ENCODE measurements around the gene CD84. TPM values are rescaled to one million over a fixed set of nuclear protein-coding genes. Genes with fewer than 3 reads are reported as not detected.

Gene CD84
- total RNA-seq, 1 experiment from 2014 or later = not detected

- CTCF ChIA-PET = no interaction called here
Measured at GRCh38 chr1:160578525-160579191, 638 bp downstream of the CD84 start.

GRCh38 chr1:160578175-160578524 lies 1.1 kb downstream of the CD84 start:
- Histone ChIP-seq H3K27ac (ENCODE audit: low read depth, low read length, poor library complexity, severe bottlenecking) (no peak overlapping the region), H3K27me3 (replicated peaks; ENCODE audit: insufficient read depth, low read depth, low read length, poor library complexity) (no peaks in the 10 kb centered on the region), H3K4me1 (ENCODE audit: insufficient read depth, low read length, poor library complexity, severe bottlenecking) (no peaks in the 10 kb centered on the region), H3K4me3 (ENCODE audit: low read depth, low read length, poor library complexity, severe bottlenecking) (no peak overlapping the region), H3K9me3 (ENCODE audit: low read depth, low read length, poor library complexity, severe bottlenecking) (no peaks in the 10 kb centered on the region), H3K36me3 (ENCODE audit: insufficient read depth, low read length, poor library complexity, severe bottlenecking) (no peaks in the 10 kb centered on the region)
- no peak for DNase-seq (ENCODE audit: low spot score)
- no TSS peak for BruUV-seq (replicated peaks)
- ChIA-PET POLR2A (ENCODE audit: low non-redundant PET) (no interaction called here), CTCF (no interaction called here)
- no peak for TF ChIP-seq EZH2 (IDR thresholded peaks at IDR 0.05; ENCODE audit: borderline replicate concordance, low read depth, low read length, poor library complexity, severe bottlenecking)
- TF ChIP-seq, protein P1, sequence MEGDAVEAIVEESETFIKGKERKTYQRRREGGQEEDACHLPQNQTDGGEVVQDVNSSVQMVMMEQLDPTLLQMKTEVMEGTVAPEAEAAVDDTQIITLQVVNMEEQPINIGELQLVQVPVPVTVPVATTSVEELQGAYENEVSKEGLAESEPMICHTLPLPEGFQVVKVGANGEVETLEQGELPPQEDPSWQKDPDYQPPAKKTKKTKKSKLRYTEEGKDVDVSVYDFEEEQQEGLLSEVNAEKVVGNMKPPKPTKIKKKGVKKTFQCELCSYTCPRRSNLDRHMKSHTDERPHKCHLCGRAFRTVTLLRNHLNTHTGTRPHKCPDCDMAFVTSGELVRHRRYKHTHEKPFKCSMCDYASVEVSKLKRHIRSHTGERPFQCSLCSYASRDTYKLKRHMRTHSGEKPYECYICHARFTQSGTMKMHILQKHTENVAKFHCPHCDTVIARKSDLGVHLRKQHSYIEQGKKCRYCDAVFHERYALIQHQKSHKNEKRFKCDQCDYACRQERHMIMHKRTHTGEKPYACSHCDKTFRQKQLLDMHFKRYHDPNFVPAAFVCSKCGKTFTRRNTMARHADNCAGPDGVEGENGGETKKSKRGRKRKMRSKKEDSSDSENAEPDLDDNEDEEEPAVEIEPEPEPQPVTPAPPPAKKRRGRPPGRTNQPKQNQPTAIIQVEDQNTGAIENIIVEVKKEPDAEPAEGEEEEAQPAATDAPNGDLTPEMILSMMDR (conservative IDR thresholded peaks at IDR 0.05; ENCODE audit: low read depth, low read length) = no peak
- intact Hi-C loops (cut with micrococcal nuclease; ENCODE audit: unreplicated experiment) = no loop called here

More at GRCh38 chr1:160578525-160579191, 638 bp downstream of the CD84 start:
- Histone ChIP-seq H3K36me3 (ENCODE audit: insufficient read depth, low read length, poor library complexity, severe bottlenecking) (no peaks in the 10 kb centered on the region), H3K4me3 (ENCODE audit: low read depth, low read length, poor library complexity, severe bottlenecking) (no peak overlapping the region), H3K27me3 (replicated peaks; ENCODE audit: insufficient read depth, low read depth, low read length, poor library complexity) (no peaks in the 10 kb centered on the region), H3K4me1 (ENCODE audit: insufficient read depth, low read length, poor library complexity, severe bottlenecking) (no peaks in the 10 kb centered on the region), H3K9me3 (ENCODE audit: low read depth, low read length, poor library complexity, severe bottlenecking) (no peaks in the 10 kb centered on the region), H3K27ac (ENCODE audit: low read depth, low read length, poor library complexity, severe bottlenecking) (no peak overlapping the region)
- DNase-seq (ENCODE audit: low spot score) = no peak
- TF ChIP-seq, protein P1 (conservative IDR thresholded peaks at IDR 0.05; ENCODE audit: low read depth, low read length) = no peak
- TF ChIP-seq EZH2 (IDR thresholded peaks at IDR 0.05; ENCODE audit: borderline replicate concordance, low read depth, low read length, poor library complexity, severe bottlenecking) = no peak
- POLR2A ChIA-PET (ENCODE audit: low non-redundant PET) = no interaction called here
- intact Hi-C loops (cut with micrococcal nuclease; ENCODE audit: unreplicated experiment) = no loop called here
- BruUV-seq (replicated peaks) = no TSS peak

DNA sequence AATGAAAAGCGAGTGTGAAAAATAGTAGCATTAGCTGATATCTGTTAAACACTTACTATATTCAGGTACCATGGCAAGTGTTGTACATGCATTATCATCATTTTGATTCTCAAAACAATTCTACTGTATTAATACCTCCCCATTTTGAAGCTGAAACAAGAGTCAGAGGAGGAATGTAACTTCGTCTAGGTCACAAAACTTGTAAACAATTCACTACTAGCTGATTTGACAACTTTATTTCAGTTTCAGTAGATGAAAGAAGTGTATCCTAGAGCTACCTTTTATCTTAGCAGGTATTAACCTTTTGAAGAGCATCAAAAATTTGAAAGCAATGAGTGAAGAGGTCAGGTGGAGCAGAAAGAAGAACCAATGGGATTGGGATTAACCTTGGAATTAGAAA lies 1.6 kb downstream of the CD84 start:
- BruUV-seq (replicated peaks) = no TSS peak
- DNase-seq (ENCODE audit: low spot score) = no peak
- Histone ChIP-seq H3K4me3 (ENCODE audit: low read depth, low read length, poor library complexity, severe bottlenecking) (no peak overlapping the region), H3K27ac (ENCODE audit: low read depth, low read length, poor library complexity, severe bottlenecking) (no peak overlapping the region), H3K36me3 (ENCODE audit: insufficient read depth, low read length, poor library complexity, severe bottlenecking) (no peaks in the 10 kb centered on the region), H3K9me3 (ENCODE audit: low read depth, low read length, poor library complexity, severe bottlenecking) (no peaks in the 10 kb centered on the region), H3K27me3 (replicated peaks; ENCODE audit: insufficient read depth, low read depth, low read length, poor library complexity) (no peaks in the 10 kb centered on the region), H3K4me1 (ENCODE audit: insufficient read depth, low read length, poor library complexity, severe bottlenecking) (no peaks in the 10 kb centered on the region)
- no peak for TF ChIP-seq EZH2 (IDR thresholded peaks at IDR 0.05; ENCODE audit: borderline replicate concordance, low read depth, low read length, poor library complexity, severe bottlenecking)
- TF ChIP-seq, protein P1 (conservative IDR thresholded peaks at IDR 0.05; ENCODE audit: low read depth, low read length) = no peak
- intact Hi-C loops (cut with micrococcal nuclease; ENCODE audit: unreplicated experiment) = no loop called here
- POLR2A ChIA-PET (ENCODE audit: low non-redundant PET) = no interaction called here
- CTCF ChIA-PET = interaction anchor here (0.5 kb wide), 1 partner anchor 98 kb away, joined by 9 read pairs; no protein-coding TSS in a partner anchor
